Activated CD4-positive, alpha-beta memory T cell treated with anti-CD3 and anti-CD28 coated beads, Interleukin-2, amount 10 ng/mL, durations not matched to agents 7 days and 5 days (primary cell): ENCODE measurements around the gene MORN1. TPM values are rescaled to one million over a fixed set of nuclear protein-coding genes. Genes with fewer than 3 reads are reported as not detected.

Experiments
- CTCF ChIA-PET: fragments of 350-600 bp; sonication (Branson Sonifier 250); formaldehyde crosslinking; loops from one replicate; lab custom pipeline; 2021; ENCODE audit warnings: antibody characterized with exemption, inconsistent platforms; lab: Charles Lee
- POLR2A ChIA-PET: fragments of 350-600 bp; sonication (Branson Sonifier 250); formaldehyde crosslinking; loops from one replicate; lab custom pipeline; 2021; ENCODE audit warnings: antibody characterized with exemption; lab: Charles Lee
- DNase-seq: peaks from one replicate; pipeline ENCODE4 v3.0.0-alpha.2; 2020
- H3K27ac Mint-ChIP-seq: one replicate; pipeline ENCODE4 v1.8.0; 2021; ENCODE audit warnings: mild to moderate bottlenecking, mixed read lengths
- H3K27me3 Mint-ChIP-seq: one replicate; pipeline ENCODE4 v1.8.0; 2021; ENCODE audit warnings: mixed read lengths
- H3K36me3 Mint-ChIP-seq: one replicate; pipeline ENCODE4 v1.8.0; 2021; ENCODE audit warnings: low read depth, mixed read lengths
- H3K4me1 Mint-ChIP-seq: one replicate; pipeline ENCODE4 v1.8.0; 2021; ENCODE audit warnings: mixed read lengths
- H3K4me3 Mint-ChIP-seq: one replicate; pipeline ENCODE4 v1.8.0; 2021; ENCODE audit warnings: mild to moderate bottlenecking, mixed read lengths
- H3K9me3 Mint-ChIP-seq: one replicate; pipeline ENCODE4 v1.8.0; 2021; ENCODE audit warnings: mixed read lengths
- total RNA-seq, 2 experiments: library from RNA; stranded (reverse); gene quantifications; one replicate each; pipeline ENCODE4 v1.2.3, GENCODE V29; 2021

MORN1 gene
- total RNA-seq, 2 experiments from 2014 or later: 6.2 to 6.3 TPM

GRCh38 chr1:2368053-2368744, 23.2 kb downstream of the MORN1 start:
- POLR2A ChIA-PET: no interaction called here
- Mint-ChIP-seq H3K4me3 (no peak overlapping the region), H3K36me3 (no peaks in the 10 kb centered on the region), H3K27me3 (no peaks in the 10 kb centered on the region), H3K9me3 (peaks cover 3% of the 10 kb centered on the region), H3K4me1 (no peaks in the 10 kb centered on the region), H3K27ac (no peak overlapping the region)
- DNase-seq: no peak
- CTCF ChIA-PET: no interaction called here

- CTCF ChIA-PET: interaction anchor here (1.4 kb wide), 1 partner anchor 169 kb away, joined by 3 read pairs; the partner anchor contains the start of gene FAAP20
- POLR2A ChIA-PET: no interaction called here
- no peak for DNase-seq
- no peak overlapping the region for H3K27ac Mint-ChIP-seq
- H3K9me3 Mint-ChIP-seq: peaks cover 3% of the 10 kb centered on the region
- no peaks in the 10 kb centered on the region for H3K4me1 Mint-ChIP-seq
- no peak overlapping the region for H3K4me3 Mint-ChIP-seq
- no peaks in the 10 kb centered on the region for H3K27me3 Mint-ChIP-seq
- no peaks in the 10 kb centered on the region for H3K36me3 Mint-ChIP-seq
Measured at GRCh38 chr1:2363847-2364513, 27.4 kb downstream of the MORN1 start.

DNA sequence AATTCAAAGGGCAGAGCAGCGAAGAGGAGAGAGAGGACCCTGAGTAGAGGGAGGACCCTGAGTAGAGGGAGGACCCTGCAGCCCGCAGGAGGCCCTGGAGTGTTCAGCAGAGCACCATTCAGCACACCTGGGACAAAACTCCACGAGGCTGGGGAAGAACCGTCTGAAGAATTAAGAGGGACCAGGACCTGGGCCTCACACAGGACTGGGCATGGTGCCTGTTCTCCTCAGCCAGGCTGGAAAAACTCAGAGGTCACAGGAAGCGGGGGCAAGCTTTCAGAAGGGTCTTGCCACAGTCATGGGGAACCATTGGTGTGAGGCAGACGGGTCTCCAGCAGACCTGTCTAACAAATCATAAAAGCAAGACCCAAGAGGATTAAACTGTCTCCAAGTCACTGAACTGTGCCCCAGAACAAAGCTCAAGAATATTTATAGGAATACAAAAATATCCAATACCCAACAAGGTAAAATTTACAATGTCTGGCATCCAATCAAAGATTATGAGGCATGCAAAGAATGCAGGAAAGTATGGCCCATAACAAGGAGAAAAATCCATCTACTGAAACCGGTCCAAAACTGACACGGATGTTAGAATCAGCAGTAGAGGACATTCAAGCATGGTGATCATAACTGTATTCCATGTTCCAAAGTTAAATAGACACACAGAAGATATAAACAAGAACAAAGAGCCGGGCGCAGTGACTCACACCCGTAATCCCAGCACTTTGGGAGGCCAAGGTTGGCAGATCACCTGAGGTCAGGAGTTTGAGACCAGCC, 30.6 kb downstream of the MORN1 start:
- H3K27me3 Mint-ChIP-seq: no peaks in the 10 kb centered on the region
- ChIA-PET POLR2A (no interaction called here), CTCF (no interaction called here)
- H3K4me3 Mint-ChIP-seq: no peak overlapping the region
- no peaks in the 10 kb centered on the region for H3K36me3 Mint-ChIP-seq
- H3K27ac Mint-ChIP-seq: no peak overlapping the region
- DNase-seq: no peak
- peaks cover 3% of the 10 kb centered on the region for H3K9me3 Mint-ChIP-seq
- no peaks in the 10 kb centered on the region for H3K4me1 Mint-ChIP-seq

- Mint-ChIP-seq H3K9me3 (peaks cover 2% of the 10 kb centered on the region), H3K4me1 (no peaks in the 10 kb centered on the region), H3K27me3 (no peaks in the 10 kb centered on the region), H3K27ac (no peak overlapping the region), H3K36me3 (no peaks in the 10 kb centered on the region), H3K4me3 (no peak overlapping the region)
- DNase-seq: no peak
- CTCF ChIA-PET: no interaction called here
- POLR2A ChIA-PET: no interaction called here
Measured at GRCh38 chr1:2358651-2359640, 32.4 kb downstream of the MORN1 start.

- H3K27ac Mint-ChIP-seq: no peak overlapping the region
- no peak overlapping the region for H3K4me3 Mint-ChIP-seq
- H3K9me3 Mint-ChIP-seq: no peaks in the 10 kb centered on the region
- ChIA-PET POLR2A (no interaction called here), CTCF (no interaction called here)
- DNase-seq: no peak
- no peaks in the 10 kb centered on the region for H3K4me1 Mint-ChIP-seq
- no peaks in the 10 kb centered on the region for H3K36me3 Mint-ChIP-seq
- no peaks in the 10 kb centered on the region for H3K27me3 Mint-ChIP-seq
Measured at GRCh38 chr1:2358072-2358471, 33.3 kb downstream of the MORN1 start.

DNA sequence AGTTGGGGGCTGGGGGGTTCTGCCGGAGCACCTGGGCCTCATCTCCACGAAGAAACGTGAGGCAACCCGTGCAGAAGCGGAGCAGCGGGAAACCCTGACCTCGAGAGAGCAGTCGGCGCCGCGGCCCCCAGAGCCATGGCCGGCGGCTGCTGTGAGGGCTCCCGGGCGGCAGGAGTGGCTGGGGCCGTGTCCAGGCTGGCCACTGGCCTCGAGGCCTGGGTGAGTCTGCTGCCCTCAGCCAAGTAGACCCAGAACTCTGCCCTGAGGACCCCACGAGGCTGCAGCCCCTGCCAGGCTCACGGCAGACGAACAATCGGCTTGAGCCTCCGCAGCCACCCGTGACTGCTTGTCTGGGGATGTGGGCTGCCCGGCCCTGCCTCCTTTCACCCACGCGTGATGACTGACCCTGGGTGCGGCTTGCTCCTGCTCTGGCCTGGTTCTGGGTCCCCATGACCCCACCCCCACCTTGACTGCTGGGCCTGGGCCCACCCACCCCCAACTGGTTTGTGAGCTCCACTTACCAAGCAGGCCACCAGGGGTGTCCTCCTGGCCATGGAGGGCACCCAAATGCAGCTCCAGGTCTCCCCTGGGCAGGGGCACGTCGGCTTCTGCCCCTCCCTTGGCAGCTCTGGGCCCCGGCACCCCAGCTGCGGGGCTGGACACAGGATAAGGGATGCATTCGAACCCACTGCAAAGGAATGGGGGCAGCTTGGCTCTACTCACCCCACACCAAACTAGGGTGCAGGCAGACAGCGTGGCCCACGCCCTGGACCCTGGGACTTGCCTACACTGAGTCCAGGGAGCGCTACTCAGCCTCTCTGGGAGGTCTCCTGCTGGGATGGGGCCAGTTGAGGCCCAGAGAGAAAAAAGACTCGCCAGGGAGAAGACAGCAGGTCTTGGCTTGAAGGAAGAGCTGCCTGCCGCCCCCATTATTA, 34.2 kb downstream of the MORN1 start:
- ChIA-PET CTCF (no interaction called here), POLR2A (no interaction called here)
- H3K27me3 Mint-ChIP-seq: no peaks in the 10 kb centered on the region
- no peaks in the 10 kb centered on the region for H3K4me1 Mint-ChIP-seq
- H3K36me3 Mint-ChIP-seq: no peaks in the 10 kb centered on the region
- no peaks in the 10 kb centered on the region for H3K9me3 Mint-ChIP-seq
- no peak overlapping the region for H3K27ac Mint-ChIP-seq
- no peak overlapping the region for H3K4me3 Mint-ChIP-seq
- no peak for DNase-seq

GRCh38 chr1:2356401-2356800, 35.0 kb downstream of the MORN1 start:
- no peaks in the 10 kb centered on the region for H3K9me3 Mint-ChIP-seq
- no peaks in the 10 kb centered on the region for H3K27me3 Mint-ChIP-seq
- H3K4me1 Mint-ChIP-seq: no peaks in the 10 kb centered on the region
- DNase-seq: no peak
- POLR2A ChIA-PET: no interaction called here
- no peaks in the 10 kb centered on the region for H3K36me3 Mint-ChIP-seq
- CTCF ChIA-PET: no interaction called here
- no peak overlapping the region for H3K4me3 Mint-ChIP-seq
- H3K27ac Mint-ChIP-seq: no peak overlapping the region

DNA sequence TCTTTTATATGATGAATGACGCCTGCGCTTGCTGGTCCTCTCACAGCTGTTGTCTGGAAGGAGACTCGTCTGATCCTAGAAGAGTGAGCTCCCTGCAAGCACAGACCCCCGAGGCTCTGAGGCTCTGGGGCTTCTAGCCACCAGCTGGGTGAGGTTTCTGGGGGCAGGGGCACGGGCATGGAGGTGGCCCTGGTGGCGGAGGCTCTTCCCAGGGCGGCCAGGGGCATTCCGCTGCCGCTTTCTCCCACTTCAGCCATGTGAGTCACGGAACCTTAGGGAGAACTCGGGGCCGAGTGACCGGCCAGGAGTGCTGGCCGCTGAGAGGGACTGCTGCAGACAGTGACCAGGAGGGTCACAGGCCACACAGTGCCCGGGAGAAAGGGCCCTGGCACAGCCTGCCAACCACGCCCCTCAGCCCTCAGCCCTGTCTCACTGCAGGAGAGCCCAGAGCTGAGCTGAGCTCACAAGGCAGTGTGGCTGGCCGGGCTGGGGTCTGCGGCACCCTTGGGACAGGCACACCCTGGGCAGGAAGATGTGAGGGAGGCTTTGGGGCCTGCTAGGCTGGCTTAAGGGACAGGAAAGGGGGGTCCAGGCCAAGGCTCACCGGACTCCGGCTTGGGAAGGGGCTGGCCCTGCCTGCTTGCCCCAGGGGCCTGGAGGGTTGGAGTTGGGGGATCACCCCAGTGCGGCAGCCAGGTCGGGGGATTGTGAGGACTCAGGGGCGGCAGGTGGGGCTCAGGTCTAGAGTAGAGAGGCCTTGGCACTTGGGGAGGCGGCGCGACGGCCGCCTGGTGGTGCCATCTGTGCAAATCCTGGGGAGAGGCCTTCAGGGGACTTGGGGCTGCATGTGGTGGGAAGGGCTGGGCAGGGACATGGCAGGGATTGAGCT, 35.7 kb downstream of the MORN1 start:
- Mint-ChIP-seq H3K4me3 (no peak overlapping the region), H3K4me1 (no peaks in the 10 kb centered on the region), H3K36me3 (no peaks in the 10 kb centered on the region), H3K27me3 (no peaks in the 10 kb centered on the region), H3K27ac (no peak overlapping the region), H3K9me3 (no peaks in the 10 kb centered on the region)
- CTCF ChIA-PET: no interaction called here
- POLR2A ChIA-PET: no interaction called here
- DNase-seq: no peak

DNA sequence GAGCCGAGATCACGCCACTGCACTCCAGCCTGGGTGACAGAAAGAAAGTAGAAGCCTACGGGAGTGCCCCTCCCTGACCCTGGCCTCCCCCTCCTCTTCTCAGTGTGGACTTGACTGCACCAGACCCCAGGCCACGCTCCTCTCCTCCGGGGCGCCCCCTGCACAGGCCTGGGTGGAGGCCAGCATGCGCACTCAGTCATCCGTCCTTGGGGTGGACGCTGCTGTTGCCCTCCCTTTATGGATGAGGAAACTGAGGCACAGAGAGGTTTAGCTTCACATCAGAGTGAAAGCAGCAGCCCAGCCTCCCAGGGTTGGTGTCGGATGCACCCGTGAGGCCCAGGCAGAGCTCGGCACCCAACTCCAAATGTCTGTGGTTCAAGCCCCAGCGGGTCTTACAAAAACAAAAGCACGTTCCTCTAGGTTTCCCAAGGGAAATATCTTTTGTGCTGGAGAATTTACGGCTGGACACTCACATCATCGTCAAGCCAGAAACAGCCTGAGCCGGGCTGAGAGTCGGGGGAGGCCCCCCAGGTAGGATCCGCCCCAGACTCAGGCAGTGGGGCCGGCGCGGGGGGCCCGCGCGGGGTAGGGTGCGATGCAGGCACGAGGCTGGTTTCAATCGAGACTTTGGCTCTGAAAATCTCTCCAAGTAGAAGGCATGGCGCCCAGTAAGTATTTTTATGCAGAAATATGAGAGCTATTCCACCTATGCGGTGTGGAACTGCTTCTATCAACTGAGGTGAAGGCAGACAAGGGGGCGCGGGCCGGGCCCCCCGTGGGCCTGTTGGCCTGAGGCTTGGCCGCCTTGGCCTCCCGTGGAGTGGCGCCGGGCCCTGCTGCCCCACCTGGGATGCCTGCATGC, 36.6 kb downstream of the MORN1 start:
- H3K27ac Mint-ChIP-seq: no peak overlapping the region
- H3K36me3 Mint-ChIP-seq: no peaks in the 10 kb centered on the region
- H3K9me3 Mint-ChIP-seq: no peaks in the 10 kb centered on the region
- no peak overlapping the region for H3K4me3 Mint-ChIP-seq
- DNase-seq: no peak
- POLR2A ChIA-PET: no interaction called here
- no peaks in the 10 kb centered on the region for H3K4me1 Mint-ChIP-seq
- CTCF ChIA-PET: no interaction called here
- H3K27me3 Mint-ChIP-seq: no peaks in the 10 kb centered on the region

- no peak overlapping the region for H3K4me3 Mint-ChIP-seq
- POLR2A ChIA-PET: no interaction called here
- DNase-seq: no peak
- H3K9me3 Mint-ChIP-seq: no peaks in the 10 kb centered on the region
- H3K27ac Mint-ChIP-seq: no peak overlapping the region
- no peaks in the 10 kb centered on the region for H3K36me3 Mint-ChIP-seq
- H3K27me3 Mint-ChIP-seq: no peaks in the 10 kb centered on the region
- H3K4me1 Mint-ChIP-seq: no peaks in the 10 kb centered on the region
- CTCF ChIA-PET: no interaction called here
Measured at GRCh38 chr1:2353551-2354438, 37.6 kb downstream of the MORN1 start.
